SIG-M5 treated with dmso at 0.1 percent for 504 hours (cell line): Measurements from ENCODE around the gene ADO.

Experiments used
- DNase-seq: peaks from one replicate; lab custom pipeline; 2025; ENCODE audit not compliant: unreplicated experiment; lab: John Stamatoyannopoulos, UW

The ADO gene

GRCh38 chr10:62817121-62817765 lies 12.7 kb downstream of the ADO start:
- no peak for DNase-seq

GRCh38 chr10:62817766-62818425 lies 13.4 kb downstream of the ADO start:
- DNase-seq = peak; percentile 28

DNA sequence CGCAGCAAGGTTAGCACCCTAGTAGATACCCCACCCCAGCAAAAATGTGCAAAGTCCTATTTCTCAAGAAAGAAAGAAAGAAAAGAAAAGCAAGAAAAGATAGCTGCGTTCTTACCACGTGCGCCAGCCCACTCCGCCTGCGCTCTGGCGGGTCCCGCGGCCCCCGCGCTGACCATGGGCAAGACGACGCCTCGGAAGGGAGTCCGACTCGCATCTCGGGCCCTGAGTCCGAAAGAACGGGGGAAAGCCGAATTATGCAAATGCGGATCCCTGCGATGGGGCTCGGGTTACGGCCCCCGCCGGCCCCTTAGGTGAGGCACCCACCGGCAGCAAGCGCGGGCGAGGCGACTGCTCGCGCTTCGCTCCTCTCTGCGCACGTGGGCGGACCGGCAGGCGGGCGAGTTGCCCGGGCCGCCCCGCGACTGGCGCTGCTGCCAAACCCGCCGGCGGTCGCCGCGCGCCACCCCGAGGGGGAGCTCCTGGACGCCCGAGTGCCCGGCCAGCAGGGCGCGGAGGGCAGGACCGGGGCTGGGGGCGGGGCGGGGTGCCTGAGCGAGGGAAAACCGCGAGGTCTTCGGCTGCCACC lies 14.0 kb downstream of the ADO start:
- no peak for DNase-seq

GRCh38 chr10:62819141-62819920 lies 14.8 kb downstream of the ADO start:
- no peak for DNase-seq

GRCh38 chr10:62820586-62820985 lies 16.1 kb downstream of the ADO start:
- DNase-seq = no peak

DNA sequence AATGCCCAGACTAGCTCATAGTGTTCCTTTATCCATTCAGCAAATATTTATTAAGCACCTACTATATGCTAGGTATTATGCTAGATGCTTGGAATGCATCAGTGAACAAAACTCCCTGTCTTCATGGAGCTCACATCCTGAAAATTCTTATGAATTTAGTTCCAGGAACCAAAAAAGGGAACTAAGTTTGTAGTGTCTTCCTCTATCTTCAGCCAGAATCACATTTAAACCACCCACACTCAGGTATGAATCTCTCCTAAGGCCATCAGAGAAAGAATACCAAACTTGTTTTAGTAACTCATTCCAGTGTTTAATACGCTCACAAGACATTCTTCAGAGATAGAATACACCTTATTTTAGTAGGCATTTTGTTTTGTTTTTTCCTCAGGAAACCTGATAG lies 21.8 kb downstream of the ADO start:
- DNase-seq = no peak

DNA sequence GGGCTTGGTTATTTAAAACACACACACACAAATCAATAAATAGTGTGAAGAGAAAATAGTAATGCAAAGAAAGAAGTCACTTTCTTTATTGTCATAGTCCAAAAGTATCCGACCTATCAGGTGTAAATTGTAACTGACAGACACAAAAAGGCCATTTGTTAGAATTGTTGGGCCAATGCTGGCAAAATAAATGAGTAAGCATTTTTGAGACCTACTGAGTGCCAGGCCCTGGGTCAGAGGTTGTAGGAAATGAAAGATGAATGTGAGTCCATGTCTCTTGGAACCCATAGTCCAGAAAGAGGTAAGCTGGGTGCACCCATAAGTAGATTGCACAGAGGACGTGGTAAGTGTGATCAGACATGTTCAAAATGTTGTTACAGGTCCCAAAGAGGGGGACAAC lies 25.1 kb downstream of the ADO start:
- DNase-seq = no peak

DNA sequence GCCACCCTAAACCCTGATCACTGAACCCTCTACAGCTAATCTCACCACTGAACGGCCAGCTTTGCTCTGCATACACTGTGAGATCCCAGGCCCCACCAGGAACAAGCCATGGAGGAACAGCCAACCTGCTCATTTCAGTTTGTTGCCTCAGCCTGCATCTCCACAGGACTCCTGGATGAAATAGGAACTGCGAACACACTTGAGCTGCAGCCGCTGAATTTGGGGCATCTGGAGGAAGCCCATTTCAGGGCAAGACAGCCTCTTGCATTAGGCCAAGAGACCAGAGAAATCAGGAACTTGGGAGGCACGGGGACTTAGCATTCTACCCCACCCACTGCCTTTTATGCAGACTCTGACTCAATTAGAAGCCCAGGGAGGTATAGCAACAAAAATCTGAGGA lies 26.2 kb downstream of the ADO start:
- peak; percentile 39 for DNase-seq

GRCh38 chr10:62831346-62831745 lies 26.8 kb downstream of the ADO start:
- no peak for DNase-seq

- peak; percentile 21 for DNase-seq
Observed at GRCh38 chr10:62839590-62839989, 35.1 kb downstream of the ADO start.

DNA sequence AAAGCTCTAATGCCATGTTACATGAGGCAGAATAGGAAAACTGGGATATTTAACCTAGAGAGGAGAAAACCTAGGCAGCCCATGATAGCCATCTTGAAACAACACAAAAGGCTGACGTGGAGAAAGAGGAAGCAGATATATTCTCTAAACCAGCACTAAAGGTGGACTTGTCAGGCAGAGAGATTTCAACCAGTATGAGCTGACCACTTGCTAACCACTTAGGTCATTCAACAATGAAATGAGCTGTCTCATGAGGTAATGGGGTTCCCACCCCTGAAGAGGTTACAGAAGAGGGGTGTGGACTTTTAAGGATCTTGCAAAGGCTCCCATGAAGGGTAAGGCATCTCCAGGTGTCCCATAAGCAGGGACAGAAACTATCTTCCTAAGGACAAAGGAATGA lies 38.5 kb downstream of the ADO start:
- DNase-seq = no peak

DNA sequence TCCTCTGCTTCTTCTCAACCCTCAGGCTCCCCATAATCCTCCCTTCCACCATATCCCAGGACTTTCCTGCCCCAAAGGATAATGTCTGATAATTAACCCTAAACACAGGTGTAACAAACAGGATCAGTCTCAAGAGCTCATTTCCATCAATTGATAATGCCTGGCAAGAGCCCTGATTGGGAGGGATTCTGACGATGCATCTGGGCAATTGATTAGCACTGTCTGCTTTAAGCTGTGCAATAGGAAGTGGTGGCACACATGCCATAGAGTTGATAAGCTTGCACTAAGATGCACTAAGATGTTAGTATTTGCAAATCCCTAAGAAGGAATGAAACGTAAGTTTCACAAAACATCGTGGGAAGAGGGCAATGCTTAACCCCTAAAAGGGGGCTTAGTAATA lies 39.1 kb downstream of the ADO start:
- no peak for DNase-seq

DNA sequence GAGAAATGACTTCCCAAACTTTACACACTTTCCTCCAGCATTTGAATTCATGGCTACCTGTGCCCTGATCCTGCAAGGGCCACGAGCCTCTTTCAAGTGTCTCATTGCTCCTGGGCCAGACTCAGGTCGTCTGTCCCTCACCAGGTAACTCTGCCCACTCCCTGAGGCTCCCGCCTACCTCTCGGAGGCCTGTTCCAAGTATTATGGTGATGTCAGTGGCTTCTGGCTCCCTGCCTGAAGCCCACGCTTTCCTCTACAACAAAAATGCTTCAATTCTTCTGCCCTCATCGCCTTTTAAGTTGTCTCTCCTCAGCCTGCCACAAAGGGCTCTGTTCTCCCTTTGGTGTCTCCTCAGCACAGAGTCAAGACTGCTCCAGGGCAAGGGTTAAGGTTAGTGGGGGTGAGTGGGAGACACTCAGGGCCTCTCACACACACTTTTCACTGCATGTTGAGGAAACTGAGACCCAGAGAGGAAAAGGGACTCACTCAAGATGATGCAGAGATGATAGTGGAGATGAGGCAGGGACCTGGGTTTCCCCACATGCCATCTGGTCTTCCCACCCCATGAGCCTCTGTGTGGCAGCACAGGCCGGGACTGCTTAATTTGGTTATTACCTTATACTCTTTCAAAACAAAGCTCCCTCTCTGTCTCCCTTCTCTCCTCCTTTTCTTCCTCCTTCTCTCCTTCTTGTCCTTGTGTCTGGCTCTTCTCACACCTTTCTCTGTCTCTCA lies 39.9 kb downstream of the ADO start:
- DNase-seq = no peak

DNA sequence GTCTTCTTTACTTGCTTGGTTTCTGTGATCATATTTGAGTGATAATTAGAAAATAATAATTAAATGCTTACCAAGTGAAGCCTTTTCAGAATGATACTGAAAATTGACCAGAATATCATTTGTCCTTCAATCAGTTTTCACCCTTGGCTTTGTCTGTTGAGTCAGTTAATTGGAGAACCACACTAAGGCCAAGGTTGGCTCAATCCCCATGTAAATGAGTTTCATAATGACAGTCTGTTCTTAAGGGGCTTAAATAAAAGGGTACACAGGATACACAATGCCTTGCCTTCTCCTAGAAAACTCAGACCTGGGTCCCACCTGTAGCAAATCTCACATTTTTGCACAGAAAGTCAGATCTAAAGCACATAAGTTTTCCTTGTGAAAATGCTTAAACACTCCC lies 42.9 kb downstream of the ADO start:
- DNase-seq = no peak

GRCh38 chr10:62850646-62851045 lies 46.1 kb downstream of the ADO start:
- DNase-seq = no peak

- DNase-seq = no peak
Observed at GRCh38 chr10:62851442-62851841, 46.9 kb downstream of the ADO start.

GRCh38 chr10:62852961-62853702 lies 48.6 kb downstream of the ADO start:
- DNase-seq = peak; percentile 16

GRCh38 chr10:62853710-62854109 lies 49.2 kb downstream of the ADO start:
- DNase-seq = peak; percentile 54

- DNase-seq = no peak
Observed at GRCh38 chr10:62856021-62856420, 51.5 kb downstream of the ADO start.
